PC-9 (cell line): ENCODE results near the gene DTNBP1. TPM values are rescaled to one million over a fixed set of nuclear protein-coding genes. Genes with fewer than 3 reads are reported as not detected.

Source experiments
- BruUV-seq: library from RNA; stranded (reverse); fragments of 400-500 nt; replicated peaks from 2 replicates; lab custom pipeline; 2021; lab: Mats Ljungman, UMichigan
- CTCF ChIA-PET: fragments of 300-600 bp; sonication (Branson Sonifier 250); formaldehyde crosslinking; loops from one replicate; lab custom pipeline; 2022; ENCODE audit warnings: antibody characterized with exemption; lab: Charles Lee
- POLR2A ChIA-PET: fragments of 300-600 bp; sonication (Branson Sonifier 250); formaldehyde crosslinking; loops from one replicate; lab custom pipeline; 2022; ENCODE audit warnings: antibody characterized with exemption; ENCODE audit not compliant: unreplicated experiment; lab: Charles Lee
- DNase-seq, 2 experiments: peaks; one replicate each; pipeline versions ENCODE4 v3.0.0 to v3.0.0-alpha.2; 2015 to 2022; ENCODE audit warnings: mixed read lengths in 1 of 2
- H2AFZ ChIP-seq: fragments of 200-600 bp; sonication (generic); 2 replicates; pipeline ENCODE4 v1.8.1; 2017; ENCODE audit warnings: antibody characterized with exemption
- H3F3A ChIP-seq: fragments of 200-600 bp; sonication (generic); 2 replicates; pipeline ENCODE4 v1.8.1; 2017; ENCODE audit warnings: antibody characterized with exemption, mild to moderate bottlenecking, low read depth; ENCODE audit not compliant: insufficient read depth
- H3K27ac ChIP-seq: fragments of 200-600 bp; sonication (generic); 2 replicates; pipeline ENCODE4 v1.6.1; 2016; ENCODE audit warnings: mixed run types
- H3K27me3 ChIP-seq: fragments of 200-600 bp; sonication (generic); 2 replicates; pipeline ENCODE4 v1.6.1; 2016; ENCODE audit warnings: low read depth, mixed run types; ENCODE audit not compliant: insufficient read depth
- H3K36me3 ChIP-seq: fragments of 200-600 bp; sonication (generic); 2 replicates; pipeline ENCODE4 v1.6.1; 2016; ENCODE audit warnings: low read depth, mixed run types
- H3K4me1 ChIP-seq: fragments of 200-600 bp; sonication (generic); replicated peaks from 2 replicates; pipeline ENCODE4 v1.6.1; 2016; ENCODE audit warnings: mixed run types; ENCODE audit not compliant: insufficient read depth
- H3K4me2 ChIP-seq: fragments of 200-600 bp; sonication (generic); 2 replicates; pipeline ENCODE4 v1.6.1; 2017; ENCODE audit warnings: mixed run types
- H3K4me3 ChIP-seq: fragments of 200-600 bp; sonication (generic); 2 replicates; pipeline ENCODE4 v1.6.1; 2016; ENCODE audit warnings: mixed run types
- H3K79me2 ChIP-seq: fragments of 200-600 bp; sonication (generic); 2 replicates; pipeline ENCODE4 v1.6.1; 2017; ENCODE audit warnings: low read depth, mixed run types
- H3K9me2 ChIP-seq: fragments of 200-600 bp; sonication (generic); 2 replicates; pipeline ENCODE4 v1.8.1; 2017; ENCODE audit warnings: mild to moderate bottlenecking; ENCODE audit not compliant: insufficient read depth
- H3K9me3 ChIP-seq: fragments of 200-600 bp; sonication (generic); 2 replicates; pipeline ENCODE4 v1.8.1; 2016; ENCODE audit warnings: low read depth; ENCODE audit not compliant: insufficient read depth
- H4K20me1 ChIP-seq: fragments of 200-600 bp; sonication (generic); 2 replicates; pipeline ENCODE4 v1.8.1; 2017; ENCODE audit not compliant: insufficient read depth
- EZH2 ChIP-seq: fragments of 200-600 bp; sonication (generic); IDR thresholded peaks from 2 replicates; pipeline ENCODE4 v1.8.0; 2017; ENCODE audit warnings: antibody characterized with exemption, low read depth
- intact Hi-C: fragments of 100-400 bp; cut with micrococcal nuclease; formaldehyde crosslinking; loops from one replicate; pipeline ENCODE4 v1.10.0; 2022; ENCODE audit not compliant: unreplicated experiment
- total RNA-seq: library from RNA; stranded (reverse); gene quantifications from 2 replicates; pipeline ENCODE4 v1.2.3, GENCODE V29; 2021
- TF ChIP-seq, protein P1 (sequence below): fragments of 200-600 bp; sonication (generic); conservative IDR thresholded peaks from 2 replicates; pipeline ENCODE4 v1.6.1; 2017; ENCODE audit warnings: mixed run types, antibody characterized with exemption, mild to moderate bottlenecking, moderate library complexity

The DTNBP1 gene
- total RNA-seq, 1 experiment from 2014 or later: 9.1 TPM

DNA sequence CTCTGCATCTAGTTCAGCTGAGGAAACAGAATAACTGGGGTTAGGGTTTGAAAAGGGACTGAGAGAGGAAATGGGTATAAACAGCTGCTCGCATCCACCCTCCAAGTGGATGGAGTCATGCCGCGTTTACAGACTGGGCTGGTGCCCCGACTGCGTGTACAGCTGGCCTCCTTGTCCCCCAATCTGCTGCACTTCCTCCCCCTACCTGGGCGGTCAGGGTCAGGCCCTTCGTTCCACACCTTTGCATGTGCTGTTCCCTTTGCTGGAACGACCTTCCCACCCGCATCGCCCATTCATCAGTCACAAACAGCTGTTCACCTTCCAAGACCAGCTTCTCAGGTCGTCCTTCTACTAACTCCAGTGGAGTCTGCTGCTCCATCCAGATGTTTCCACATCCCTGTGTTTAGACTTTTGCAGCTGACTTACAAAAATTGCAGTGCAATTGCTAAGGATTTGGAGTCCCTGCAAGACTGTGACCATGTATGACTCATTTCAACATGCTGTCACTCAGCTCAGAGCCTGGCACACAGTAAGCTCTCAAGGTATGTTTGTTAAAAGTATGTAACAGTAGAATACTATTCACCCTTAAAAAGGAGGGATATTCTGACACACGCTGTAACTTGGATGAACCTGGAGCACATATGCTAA is 129.3 kb downstream of the DTNBP1 start:
- Histone ChIP-seq H4K20me1 (no peaks in the 10 kb centered on the region), H3K9me2 (no peaks in the 10 kb centered on the region), H3K27ac (no peak overlapping the region), H3F3A (no peaks in the 10 kb centered on the region), H3K36me3 (no peaks in the 10 kb centered on the region), H2AFZ (no peak overlapping the region), H3K79me2 (no peaks in the 10 kb centered on the region), H3K9me3 (no peaks in the 10 kb centered on the region), H3K4me3 (no peak overlapping the region), H3K4me2 (no peak overlapping the region), H3K4me1 (no peaks in the 10 kb centered on the region), H3K27me3 (no peaks in the 10 kb centered on the region)
- intact Hi-C loops: no loop called here
- TF ChIP-seq EZH2: no peak
- TF ChIP-seq, protein P1, sequence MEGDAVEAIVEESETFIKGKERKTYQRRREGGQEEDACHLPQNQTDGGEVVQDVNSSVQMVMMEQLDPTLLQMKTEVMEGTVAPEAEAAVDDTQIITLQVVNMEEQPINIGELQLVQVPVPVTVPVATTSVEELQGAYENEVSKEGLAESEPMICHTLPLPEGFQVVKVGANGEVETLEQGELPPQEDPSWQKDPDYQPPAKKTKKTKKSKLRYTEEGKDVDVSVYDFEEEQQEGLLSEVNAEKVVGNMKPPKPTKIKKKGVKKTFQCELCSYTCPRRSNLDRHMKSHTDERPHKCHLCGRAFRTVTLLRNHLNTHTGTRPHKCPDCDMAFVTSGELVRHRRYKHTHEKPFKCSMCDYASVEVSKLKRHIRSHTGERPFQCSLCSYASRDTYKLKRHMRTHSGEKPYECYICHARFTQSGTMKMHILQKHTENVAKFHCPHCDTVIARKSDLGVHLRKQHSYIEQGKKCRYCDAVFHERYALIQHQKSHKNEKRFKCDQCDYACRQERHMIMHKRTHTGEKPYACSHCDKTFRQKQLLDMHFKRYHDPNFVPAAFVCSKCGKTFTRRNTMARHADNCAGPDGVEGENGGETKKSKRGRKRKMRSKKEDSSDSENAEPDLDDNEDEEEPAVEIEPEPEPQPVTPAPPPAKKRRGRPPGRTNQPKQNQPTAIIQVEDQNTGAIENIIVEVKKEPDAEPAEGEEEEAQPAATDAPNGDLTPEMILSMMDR: no peak
- CTCF ChIA-PET: no interaction called here
- POLR2A ChIA-PET: no interaction called here
- no peak for DNase-seq
- no TSS peak for BruUV-seq

DNA sequence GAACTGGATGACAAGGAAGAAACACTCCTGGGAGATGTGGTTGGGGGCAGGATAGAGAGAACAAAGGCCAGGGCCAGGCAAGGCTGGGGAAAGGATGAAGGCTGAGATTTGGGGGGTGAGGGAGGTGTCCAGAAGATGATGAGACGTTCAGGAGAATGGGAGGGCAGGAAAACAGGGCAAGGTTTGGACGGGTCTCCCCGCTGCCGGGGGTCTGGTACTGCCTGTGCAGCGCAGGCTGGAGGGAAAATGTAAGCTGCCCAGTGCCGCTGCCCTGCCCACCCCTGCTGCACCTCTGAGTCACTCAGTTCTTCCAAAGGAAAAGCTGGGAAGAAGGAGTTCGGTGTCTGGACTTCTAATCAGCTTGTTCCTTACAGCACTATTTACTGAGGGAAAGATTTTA is 130.9 kb downstream of the DTNBP1 start:
- BruUV-seq: no TSS peak
- Histone ChIP-seq H3F3A (no peaks in the 10 kb centered on the region), H3K79me2 (no peaks in the 10 kb centered on the region), H3K27me3 (no peaks in the 10 kb centered on the region), H3K4me3 (no peak overlapping the region), H3K4me1 (no peaks in the 10 kb centered on the region), H3K27ac (no peak overlapping the region), H3K9me3 (no peaks in the 10 kb centered on the region), H3K9me2 (no peaks in the 10 kb centered on the region), H3K36me3 (no peaks in the 10 kb centered on the region), H2AFZ (no peak overlapping the region), H4K20me1 (no peaks in the 10 kb centered on the region), H3K4me2 (no peak overlapping the region)
- TF ChIP-seq EZH2: no peak
- TF ChIP-seq, protein P1: no peak
- ChIA-PET CTCF (no interaction called here), POLR2A (no interaction called here)
- intact Hi-C loops: no loop called here
- DNase-seq: no peak

DNA sequence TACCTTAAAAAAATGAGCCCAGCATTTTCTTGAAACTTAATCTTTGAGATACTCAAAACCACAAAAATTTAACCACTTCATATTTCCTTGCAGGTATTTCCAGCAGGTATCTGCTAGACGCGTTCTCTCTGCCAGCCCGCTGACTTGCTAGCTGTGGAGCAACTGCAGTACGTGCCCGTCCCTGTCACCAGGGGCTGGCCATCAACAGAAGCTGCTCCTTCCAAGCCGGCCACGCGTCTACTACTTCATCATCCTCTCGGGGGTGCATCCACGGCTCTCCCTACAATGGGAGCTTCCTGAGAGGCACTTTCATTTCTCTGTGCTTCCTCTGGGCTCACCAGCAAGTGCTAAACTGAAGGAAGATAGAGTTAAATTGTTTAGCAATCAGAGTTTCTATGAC is 132.4 kb downstream of the DTNBP1 start:
- H3K79me2 ChIP-seq: no peaks in the 10 kb centered on the region
- CTCF ChIA-PET: no interaction called here
- H3K4me1 ChIP-seq: no peaks in the 10 kb centered on the region

More for the DNA sequence above, 132.4 kb downstream of the DTNBP1 start:
- no peaks in the 10 kb centered on the region for H4K20me1 ChIP-seq
- H3K27ac ChIP-seq: no peak overlapping the region
- H3K27me3 ChIP-seq: no peaks in the 10 kb centered on the region
- H2AFZ ChIP-seq: no peak overlapping the region
- H3K36me3 ChIP-seq: no peaks in the 10 kb centered on the region
- POLR2A ChIA-PET: no interaction called here
- TF ChIP-seq, protein P1: no peak
- TF ChIP-seq EZH2: no peak
- no peaks in the 10 kb centered on the region for H3K9me3 ChIP-seq
- no peaks in the 10 kb centered on the region for H3K9me2 ChIP-seq
- intact Hi-C loops: no loop called here
- no TSS peak for BruUV-seq
- H3F3A ChIP-seq: no peaks in the 10 kb centered on the region
- DNase-seq: no peak
- H3K4me3 ChIP-seq: no peak overlapping the region
- no peak overlapping the region for H3K4me2 ChIP-seq
